Liver (tissue), 9 donors: Measurements from ENCODE around the gene RNPEP. TPM values are rescaled to one million over a fixed set of nuclear protein-coding genes. Genes with fewer than 3 reads are reported as not detected.
A peak's percentile ranks its signal among the peaks of the same experiment; 100 is the strongest.

Source experiments
- DNase-seq: peaks from one replicate; pipeline ENCODE4 v3.0.0-alpha.2; 2017; ENCODE audit warnings: low spot score
- H3K27ac ChIP-seq, 2 donors: one replicate each; pipeline ENCODE4 v1.7.0; 2013; ENCODE audit warnings: inconsistent platforms in 2 of 2, low read length in 2 of 2, control low read depth in 1 of 2, low read depth in 1 of 2, mild to moderate bottlenecking in 1 of 2
- H3K27me3 ChIP-seq, 4 donors: one replicate each; pipeline versions ENCODE4 v1.6.1 to v1.7.0; 2013; ENCODE audit warnings: low read length in 3 of 4, inconsistent platforms in 1 of 4, mild to moderate bottlenecking in 1 of 4, moderate library complexity in 1 of 4; ENCODE audit not compliant: control insufficient read depth in 4 of 4, insufficient read depth in 4 of 4
- H3K36me3 ChIP-seq, 4 donors: one replicate each; pipeline versions ENCODE4 v1.6.1 to v1.7.0; 2013; ENCODE audit warnings: low read length in 3 of 4, mild to moderate bottlenecking in 3 of 4, low read depth in 1 of 4, moderate library complexity in 1 of 4; ENCODE audit not compliant: control insufficient read depth in 4 of 4, insufficient read depth in 3 of 4
- H3K4me1 ChIP-seq, 4 donors: one replicate each; pipeline versions ENCODE4 v1.6.1 to v1.7.0; 2013; ENCODE audit warnings: low read length in 3 of 4, mild to moderate bottlenecking in 3 of 4, moderate library complexity in 1 of 4; ENCODE audit not compliant: control insufficient read depth in 4 of 4, insufficient read depth in 4 of 4
- H3K4me3 ChIP-seq, 3 donors: one replicate each; pipeline versions ENCODE4 v1.6.1 to v1.7.0; 2013; ENCODE audit warnings: low read length in 3 of 3, control low read depth in 1 of 3, low read depth in 1 of 3, mild to moderate bottlenecking in 1 of 3
- H3K9ac ChIP-seq, 2 donors: one replicate each; pipeline ENCODE4 v1.7.0; 2013; ENCODE audit warnings: low read length in 2 of 2, mild to moderate bottlenecking in 2 of 2, moderate library complexity in 2 of 2, control low read depth in 1 of 2, low read depth in 1 of 2
- H3K9me3 ChIP-seq, 4 donors: one replicate each; pipeline versions ENCODE4 v1.6.1 to v1.7.0; 2013; ENCODE audit warnings: low read length in 3 of 4; ENCODE audit not compliant: control insufficient read depth in 4 of 4
- CTCF ChIP-seq: fragments of 150-350 bp; IDR thresholded peaks from 2 replicates; pipeline ENCODE4 v1.5.1; 2017; ENCODE audit warnings: improper control_type of control experiment, low read depth, low read length; ENCODE audit not compliant: missing input control
- EGR1 ChIP-seq, 2 donors: IDR thresholded peaks; 2 replicates each; pipeline ENCODE4 v1.6.1; 2016 to 2018; ENCODE audit warnings: antibody characterized with exemption in 2 of 2, low read depth in 2 of 2
- FOXA1 ChIP-seq: IDR thresholded peaks from 2 replicates; pipeline ENCODE4 v1.6.1; 2016; ENCODE audit warnings: antibody characterized with exemption
- FOXA2 ChIP-seq: IDR thresholded peaks from 2 replicates; pipeline ENCODE4 v1.6.1; 2016; ENCODE audit warnings: antibody characterized with exemption
- GABPA ChIP-seq, 2 donors: IDR thresholded peaks in 1 of 2; conservative IDR thresholded peaks in 1 of 2; 2 replicates each; pipeline ENCODE4 v1.6.1; 2016; ENCODE audit warnings: antibody characterized with exemption in 2 of 2, mild to moderate bottlenecking in 1 of 2, moderate library complexity in 1 of 2
- HNF4A ChIP-seq, 2 donors: conservative IDR thresholded peaks; 2 replicates each; pipeline ENCODE4 v1.6.1; 2016; ENCODE audit warnings: antibody characterized with exemption in 2 of 2, mild to moderate bottlenecking in 2 of 2
- HNF4G ChIP-seq: IDR thresholded peaks from 2 replicates; pipeline ENCODE4 v1.6.1; 2016; ENCODE audit warnings: antibody characterized with exemption
- JUND ChIP-seq, 2 donors: IDR thresholded peaks; 2 replicates each; pipeline ENCODE4 v1.6.1; 2016; ENCODE audit warnings: antibody characterized with exemption in 2 of 2
- MAX ChIP-seq: IDR thresholded peaks from 2 replicates; pipeline ENCODE4 v1.6.1; 2016; ENCODE audit warnings: antibody characterized with exemption
- NR2F2 ChIP-seq: IDR thresholded peaks from 2 replicates; pipeline ENCODE4 v1.6.1; 2016; ENCODE audit warnings: antibody characterized with exemption
- RAD21 ChIP-seq, 2 donors: IDR thresholded peaks; 2 replicates each; pipeline ENCODE4 v1.6.1; 2016; ENCODE audit warnings: antibody characterized with exemption in 2 of 2, mild to moderate bottlenecking in 2 of 2
- REST ChIP-seq: IDR thresholded peaks from 2 replicates; pipeline ENCODE4 v1.6.1; 2016; ENCODE audit warnings: antibody characterized with exemption, mild to moderate bottlenecking
- RXRA ChIP-seq, 2 donors: IDR thresholded peaks; 2 replicates each; pipeline ENCODE4 v1.6.1; 2017 to 2018; ENCODE audit warnings: antibody characterized with exemption in 2 of 2, mild to moderate bottlenecking in 1 of 2
- SP1 ChIP-seq: IDR thresholded peaks from 2 replicates; pipeline ENCODE4 v1.6.1; 2018; ENCODE audit warnings: antibody characterized with exemption, mild to moderate bottlenecking
- TAF1 ChIP-seq: conservative IDR thresholded peaks from 2 replicates; pipeline ENCODE4 v1.6.1; 2016; ENCODE audit warnings: antibody characterized with exemption, mild to moderate bottlenecking
- YY1 ChIP-seq: IDR thresholded peaks from 2 replicates; pipeline ENCODE4 v1.6.1; 2016; ENCODE audit warnings: antibody characterized with exemption, mild to moderate bottlenecking
- ZBTB33 ChIP-seq: IDR thresholded peaks from 2 replicates; pipeline ENCODE4 v1.6.1; 2016; ENCODE audit warnings: antibody characterized with exemption
- WGBS: extraction: QIAGEN DNeasy Blood & Tissue Kit; methylation state at CpG from one replicate; pipeline ENCODE4 v1.1.7; 2013; 5-methylcytosine and 5-hydroxymethylcytosine counted together
- polyA plus RNA-seq, 2 donors: library from polyadenylated mRNA; stranded (reverse) in 1 of 2; unstranded in 1 of 2; fragments of 200-250 nt in 1 of 2; fragments of >200 nt in 1 of 2; fragmentation: Nextera tagmentation in 1 of 2; extraction: Ambion mirVana in 1 of 2; gene quantifications; one replicate each; pipeline versions ENCODE4 v1.2.1 to v1.2.3, GENCODE V29; 2013 to 2015
- total RNA-seq, 2 donors: library from RNA; depleted of rRNA; stranded (reverse); fragments of >200 nt; gene quantifications; one replicate each; pipeline ENCODE4 v1.2.3, GENCODE V29; 2014
- TF ChIP-seq, protein P1 (sequence below): IDR thresholded peaks from 2 replicates; pipeline ENCODE4 v1.6.1; 2016; ENCODE audit warnings: antibody characterized with exemption
- donor health status: healthy.
- donor health status: healthy.
- donor health status: healthy.
- donor health status: healthy.
- donor health status: healthy.

Gene RNPEP
- total and polyA plus RNA-seq, 4 donors, result 16.3 to 26.5 (median 21.0) TPM

GRCh38 chr1:201955009-201955728, 27.3 kb upstream of the RNPEP start, which contains the start of gene TIMM17A:
TIMM17A (plus strand) TSS chr1:201955503; CDS start chr1:201955527, 24 bp downstream.
- H3K4me3 ChIP-seq, result peak within 1 kb of the TSS; percentile 62 to 99 (median 92)
- H3K9ac ChIP-seq, result peak within 1 kb of the TSS; percentile 87 to 96
- H3K9me3 ChIP-seq, result no peaks in the 10 kb centered on the region
- peak; percentile 93 for DNase-seq
- TF ChIP-seq EGR1 (IDR thresholded peaks at IDR 0.05; ENCODE audit: low read depth in 2 of 2), result peak; percentile 95 to 96
- peak; percentile 60 for TF ChIP-seq MAX
- peak; percentile 40 for TF ChIP-seq REST
- no peak for TF ChIP-seq FOXA2
- peak; percentile 98 for TF ChIP-seq YY1
- peak; percentile 56 to 79 for TF ChIP-seq RXRA (IDR thresholded peaks at IDR 0.05)
- no peak for TF ChIP-seq HNF4G
- TF ChIP-seq, protein P1, sequence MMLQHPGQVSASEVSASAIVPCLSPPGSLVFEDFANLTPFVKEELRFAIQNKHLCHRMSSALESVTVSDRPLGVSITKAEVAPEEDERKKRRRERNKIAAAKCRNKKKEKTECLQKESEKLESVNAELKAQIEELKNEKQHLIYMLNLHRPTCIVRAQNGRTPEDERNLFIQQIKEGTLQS, result peak; percentile 6
- TF ChIP-seq NR2F2, result peak; percentile 71
- TF ChIP-seq HNF4A (conservative IDR thresholded peaks at IDR 0.05), result peak in 1 of 2 donors; percentile 52
- no peak for TF ChIP-seq CTCF
- peak in 1 of 2 donors; percentile 37 for TF ChIP-seq RAD21 (IDR thresholded peaks at IDR 0.05)
- TF ChIP-seq GABPA (IDR thresholded peaks at IDR 0.05 in 1 of 2, conservative IDR thresholded peaks at IDR 0.05 in 1 of 2), result peak; percentile 57 to 89
- TF ChIP-seq TAF1, result peak; percentile 82
- TF ChIP-seq SP1, result peak; percentile 83
- TF ChIP-seq JUND (IDR thresholded peaks at IDR 0.05), result peak in 1 of 2 donors; percentile 23
- peak; percentile 96 for TF ChIP-seq ZBTB33
- TF ChIP-seq FOXA1, result peak; percentile 34
- peaks cover 0 to 21% (median 11%) of the 10 kb centered on the region in 4 donors for H3K4me1 ChIP-seq
- under 1% methylated on average over 43 of the region's 43 CpGs for WGBS
- H3K36me3 ChIP-seq, result peaks cover 5 to 15% (median 10%) of the 10 kb centered on the region in 4 donors
- H3K27ac ChIP-seq, result peak within 1 kb of the TSS; percentile 88 to 96
- no peaks in the 10 kb centered on the region for H3K27me3 ChIP-seq
